ENCODE data around the gene AEBP1.

AEBP1 gene

GRCh38 chr7:44101303-44101965 lies 2.7 kb upstream of the AEBP1 start:
- TF ChIP-seq GATA3 (IDR thresholded peaks at IDR 0.05; ENCODE audit: low read depth, low read length) (no peak), GATA2 (IDR thresholded peaks at IDR 0.05; ENCODE audit: low read depth, low read length) (no peak)

- no peak for TF ChIP-seq GATA2 (IDR thresholded peaks at IDR 0.05; ENCODE audit: low read depth, low read length)
- TF ChIP-seq GATA3 (IDR thresholded peaks at IDR 0.05; ENCODE audit: low read depth, low read length) = no peak
Observed at GRCh38 chr7:44101966-44102845, 1.9 kb upstream of the AEBP1 start.

DNA sequence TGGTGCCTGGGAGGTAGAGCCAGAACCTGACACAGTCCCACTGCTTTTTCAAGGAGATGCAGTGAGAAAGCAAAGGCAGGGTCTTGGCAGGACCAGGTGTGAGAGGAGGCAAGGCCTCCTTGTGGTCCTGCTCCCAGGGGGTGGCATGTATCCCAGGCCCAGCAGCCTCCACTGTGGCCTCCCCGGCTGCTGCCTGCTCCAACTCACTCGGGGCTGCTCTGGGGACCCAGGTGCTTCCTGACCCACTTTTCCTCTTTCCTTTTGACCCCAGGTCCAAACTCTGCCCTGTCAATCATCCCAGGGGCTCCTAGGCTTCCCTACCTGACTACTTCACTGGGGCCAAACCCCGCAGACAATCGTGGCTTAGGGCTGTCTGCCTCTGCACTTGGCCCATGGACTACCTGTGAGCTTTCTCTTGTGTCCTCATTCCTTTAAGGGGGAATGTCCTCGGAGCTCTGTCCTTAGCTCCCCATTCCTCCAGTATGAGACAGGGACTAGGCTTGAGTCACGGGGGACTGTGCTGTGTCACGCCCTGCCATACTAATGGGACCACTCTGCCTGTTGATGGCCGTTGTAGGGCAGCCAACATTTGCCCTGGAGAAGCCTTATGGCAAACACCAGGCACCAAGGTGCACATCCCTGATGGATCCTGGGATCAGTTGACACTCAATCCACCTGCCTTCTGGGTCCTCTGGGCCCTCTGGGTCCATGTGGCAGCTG lies 1.1 kb upstream of the AEBP1 start:
- TF ChIP-seq GATA3 (IDR thresholded peaks at IDR 0.05; ENCODE audit: low read depth, low read length) = no peak
- TF ChIP-seq GATA2 (IDR thresholded peaks at IDR 0.05; ENCODE audit: low read depth, low read length) = no peak

- TF ChIP-seq GATA2 (IDR thresholded peaks at IDR 0.05; ENCODE audit: low read depth, low read length) (no peak), GATA3 (IDR thresholded peaks at IDR 0.05; ENCODE audit: low read depth, low read length) (no peak)
Observed at GRCh38 chr7:44103566-44103922, 601 bp upstream of the AEBP1 start.

DNA sequence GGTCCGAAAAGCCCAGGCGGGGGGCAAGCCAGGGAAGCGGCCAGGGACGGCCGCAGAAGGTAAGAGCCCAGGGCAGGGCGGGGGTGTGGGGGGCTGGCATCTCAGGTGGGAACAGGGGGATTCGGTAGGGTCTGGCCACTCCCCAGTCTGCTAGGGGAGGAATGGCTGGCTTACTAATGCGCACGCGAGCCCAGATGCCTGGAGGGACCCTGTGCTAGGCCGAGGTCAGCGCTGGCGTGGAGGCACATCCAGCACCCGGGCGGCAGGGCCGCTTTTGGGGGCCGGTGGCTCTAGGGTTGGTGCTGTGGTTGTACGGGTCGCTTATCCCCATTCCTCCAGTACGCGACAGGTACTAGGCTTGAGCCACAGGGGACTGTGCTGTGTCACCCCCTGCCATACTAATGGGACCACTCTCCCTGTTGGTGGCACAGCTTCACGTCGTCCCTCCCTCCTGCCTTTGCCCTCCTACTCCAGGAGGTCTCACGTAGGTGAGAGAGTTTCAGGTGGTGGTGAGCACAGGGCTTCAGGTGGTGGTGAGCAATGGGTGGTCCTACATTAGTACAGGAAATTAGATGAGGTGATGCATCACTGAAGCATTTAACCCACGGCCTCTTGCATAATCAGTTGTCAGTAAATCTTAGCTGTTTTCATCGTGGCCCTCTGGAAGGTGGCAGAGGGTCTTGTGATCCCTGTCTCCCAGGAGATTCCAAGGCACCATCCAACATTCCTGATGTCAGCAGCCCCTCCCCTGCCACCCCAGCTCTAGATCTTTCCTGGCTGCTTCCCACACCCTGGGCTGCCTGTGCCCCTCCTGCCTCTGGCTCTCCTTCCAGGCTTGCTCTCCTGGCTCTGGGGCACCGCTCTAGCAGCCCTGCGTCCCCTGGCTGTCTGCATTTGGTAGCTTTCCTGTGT lies 971 bp downstream of the AEBP1 start:
- no peak; the same call in 1 of the 2 replicates for TF ChIP-seq GATA2 (IDR thresholded peaks at IDR 0.05; ENCODE audit: low read depth, low read length)
- TF ChIP-seq GATA3 (IDR thresholded peaks at IDR 0.05; ENCODE audit: low read depth, low read length) = no peak

DNA sequence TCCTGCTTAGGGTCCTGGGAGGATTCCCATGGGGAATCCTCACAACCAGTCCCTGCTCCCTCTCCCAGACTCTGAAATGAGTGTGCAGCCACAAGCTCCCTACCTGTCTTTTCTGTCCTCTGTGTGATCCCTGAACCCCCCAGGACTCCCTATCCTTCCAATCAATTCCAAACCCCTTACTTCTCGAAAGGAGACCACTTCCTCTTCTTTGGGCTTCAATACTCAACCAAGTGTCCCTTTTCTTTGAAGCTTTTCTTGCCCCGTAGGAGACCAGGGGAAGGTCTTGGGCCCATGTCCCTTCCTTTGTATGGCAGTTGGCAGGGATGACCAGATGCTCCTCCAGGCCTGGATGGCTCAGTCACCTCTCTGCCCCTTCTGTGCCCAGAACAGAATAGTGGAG lies 1.7 kb downstream of the AEBP1 start:
- no peak for TF ChIP-seq GATA3 (IDR thresholded peaks at IDR 0.05; ENCODE audit: low read depth, low read length)
- TF ChIP-seq GATA2 (IDR thresholded peaks at IDR 0.05; ENCODE audit: low read depth, low read length) = no peak

DNA sequence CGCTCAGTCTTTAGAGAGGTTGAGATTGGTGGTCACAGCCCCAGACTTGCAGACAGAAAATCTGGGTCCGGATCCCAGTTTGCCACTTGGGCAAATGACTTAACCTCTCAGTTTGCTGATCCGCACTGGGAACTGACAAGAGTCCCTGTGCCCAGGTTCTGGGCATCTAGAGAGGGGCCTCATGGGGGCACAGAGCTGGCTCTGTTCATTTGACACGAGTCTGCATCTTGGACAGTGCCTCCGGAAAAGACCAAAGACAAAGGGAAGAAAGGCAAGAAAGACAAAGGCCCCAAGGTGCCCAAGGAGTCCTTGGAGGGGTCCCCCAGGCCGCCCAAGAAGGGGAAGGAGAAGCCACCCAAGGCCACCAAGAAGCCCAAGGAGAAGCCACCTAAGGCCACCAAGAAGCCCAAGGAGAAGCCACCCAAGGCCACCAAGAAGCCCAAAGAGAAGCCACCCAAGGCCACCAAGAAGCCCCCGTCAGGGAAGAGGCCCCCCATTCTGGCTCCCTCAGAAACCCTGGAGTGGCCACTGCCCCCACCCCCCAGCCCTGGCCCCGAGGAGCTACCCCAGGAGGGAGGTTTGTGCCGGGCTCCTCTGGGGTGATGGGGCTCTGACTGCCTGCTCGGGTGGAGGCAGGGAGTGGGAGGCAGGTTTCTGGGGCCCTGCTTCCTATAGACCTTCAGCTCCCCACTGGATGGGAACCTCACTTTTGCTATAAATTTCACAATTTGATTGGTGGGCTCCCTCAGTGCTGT lies 2.3 kb downstream of the AEBP1 start:
- no peak for TF ChIP-seq GATA3 (IDR thresholded peaks at IDR 0.05; ENCODE audit: low read depth, low read length)
- TF ChIP-seq GATA2 (IDR thresholded peaks at IDR 0.05; ENCODE audit: low read depth, low read length) = no peak

GRCh38 chr7:44107116-44107960 lies 3.2 kb downstream of the AEBP1 start:
- TF ChIP-seq GATA2 (IDR thresholded peaks at IDR 0.05; ENCODE audit: low read depth, low read length) (no peak), GATA3 (IDR thresholded peaks at IDR 0.05; ENCODE audit: low read depth, low read length) (no peak)

- TF ChIP-seq GATA3 (IDR thresholded peaks at IDR 0.05; ENCODE audit: low read depth, low read length) (no peak), GATA2 (IDR thresholded peaks at IDR 0.05; ENCODE audit: low read depth, low read length) (no peak)
Observed at GRCh38 chr7:44107961-44108767, 4.0 kb downstream of the AEBP1 start.

DNA sequence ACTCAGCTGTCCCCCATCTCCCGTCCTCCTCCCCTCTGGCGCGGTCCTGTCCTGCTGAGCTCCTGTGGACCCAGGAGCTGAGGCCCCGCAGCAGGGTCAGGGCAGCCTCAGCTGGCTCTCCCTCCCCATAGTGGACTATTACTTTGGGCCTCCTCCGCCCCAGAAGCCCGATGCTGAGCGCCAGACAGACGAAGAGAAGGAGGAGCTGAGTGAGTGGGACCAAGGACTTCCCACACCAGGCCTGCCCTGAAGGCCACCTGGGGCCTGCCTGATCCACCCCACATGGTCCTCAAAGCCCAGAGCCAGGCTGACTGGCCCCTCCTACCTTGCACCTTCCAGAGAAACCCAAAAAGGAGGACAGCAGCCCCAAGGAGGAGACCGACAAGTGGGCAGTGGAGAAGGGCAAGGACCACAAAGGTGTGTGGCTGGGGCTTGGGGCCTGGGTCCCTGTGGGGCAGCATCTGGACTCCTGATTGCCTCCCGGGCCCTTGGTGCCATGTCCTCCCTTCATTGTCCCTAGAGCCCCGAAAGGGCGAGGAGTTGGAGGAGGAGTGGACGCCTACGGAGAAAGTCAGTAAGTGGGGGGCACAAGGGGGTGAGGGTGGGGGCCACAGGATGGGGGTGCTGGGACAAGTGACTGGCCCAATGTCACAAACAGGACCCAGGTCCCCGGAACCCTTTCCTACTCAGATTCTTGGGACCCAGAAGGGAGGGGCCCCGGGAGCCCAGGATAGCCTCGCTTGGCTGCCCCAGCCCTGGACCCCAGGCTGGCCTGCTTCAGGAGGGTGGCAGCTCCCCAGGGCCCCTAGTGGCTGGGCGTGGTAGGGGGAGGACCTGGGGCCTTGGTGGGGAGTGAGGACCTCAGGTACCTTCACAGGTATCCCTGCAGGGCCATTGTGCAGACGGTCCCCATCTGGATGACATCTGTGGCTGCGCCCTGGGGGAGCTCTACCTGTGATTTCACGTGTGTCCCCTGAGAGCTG lies 4.9 kb downstream of the AEBP1 start:
- TF ChIP-seq GATA2 (IDR thresholded peaks at IDR 0.05; ENCODE audit: low read depth, low read length) (no peak), GATA3 (IDR thresholded peaks at IDR 0.05; ENCODE audit: low read depth, low read length) (no peak)

Data from SH-SY5Y (cell line).